Esophagus squamous epithelium (tissue), 5 donors: ENCODE measurements around the gene FBXW4. TPM values are rescaled to one million over a fixed set of nuclear protein-coding genes. Genes with fewer than 3 reads are reported as not detected.

ENCODE experiments used
- DNase-seq: peaks from one replicate; lab custom pipeline; 2025; lab: John Stamatoyannopoulos, UW
- H3K27ac ChIP-seq, 4 donors: fragments of 200-600 bp; sonication (generic); one replicate each; pipeline ENCODE4 v1.5.1; 2016 to 2019; ENCODE audit warnings: mild to moderate bottlenecking in 1 of 4
- H3K27me3 ChIP-seq, 4 donors: fragments of 200-600 bp; sonication (generic); 1 replicate in 3 of 4; 2 replicates in 1 of 4; pipeline versions ENCODE4 v1.5.1 to v1.6.0; 2017 to 2021; ENCODE audit warnings: antibody characterized with exemption in 1 of 4
- H3K36me3 ChIP-seq, 3 donors: fragments of 200-600 bp; sonication (generic); one replicate each; pipeline ENCODE4 v1.5.1; 2016 to 2019
- H3K4me1 ChIP-seq, 3 donors: fragments of 200-600 bp; sonication (generic); one replicate each; pipeline ENCODE4 v1.5.1; 2017 to 2019
- H3K4me3 ChIP-seq, 4 donors: fragments of 200-600 bp; sonication (generic); 1 replicate in 3 of 4; 2 replicates in 1 of 4; pipeline ENCODE4 v1.5.1; 2016 to 2019; ENCODE audit warnings: mild to moderate bottlenecking in 2 of 4, moderate library complexity in 1 of 4
- H3K9me3 ChIP-seq, 3 donors: fragments of 200-600 bp; sonication (generic); one replicate each; pipeline ENCODE4 v1.5.1; 2016 to 2019
- CTCF ChIP-seq, 6 experiments: fragments of 450-650 bp in 4 of 6; fragments of 200-600 bp in 2 of 6; sonication (generic) in 2 of 6; IDR thresholded peaks; one replicate each; pipeline ENCODE4 v1.5.1; 2016 to 2019; ENCODE audit warnings: antibody characterized with exemption in 6 of 6, mild to moderate bottlenecking in 4 of 6, moderate library complexity in 4 of 6
- POLR2A ChIP-seq, 4 donors: fragments of 450-650 bp; IDR thresholded peaks; one replicate each; pipeline ENCODE4 v1.6.1; 2017; ENCODE audit warnings: antibody characterized with exemption in 4 of 4, mild to moderate bottlenecking in 4 of 4, moderate library complexity in 3 of 4
- WGBS, 2 donors: methylation state at CpG; one replicate each; pipeline ENCODE4 v1.1.5; 2018; 5-methylcytosine and 5-hydroxymethylcytosine counted together
- intact Hi-C: fragments of 100-400 bp; cut with DNase I; formaldehyde crosslinking; loops from one replicate; pipeline ENCODE4 v1.15.0; 2022
- total RNA-seq, 4 donors: library from RNA; depleted of rRNA; stranded (reverse); fragments of >200 nt; gene quantifications; one replicate each; pipeline ENCODE4 v1.1.0, GENCODE V29; 2016
- donor health status: DM: yes; HTN: yes; CAD: no.

The FBXW4 gene
- total RNA-seq, 4 donors from 2014 or later, result 26.4 to 85.3 (median 44.0) TPM

DNA sequence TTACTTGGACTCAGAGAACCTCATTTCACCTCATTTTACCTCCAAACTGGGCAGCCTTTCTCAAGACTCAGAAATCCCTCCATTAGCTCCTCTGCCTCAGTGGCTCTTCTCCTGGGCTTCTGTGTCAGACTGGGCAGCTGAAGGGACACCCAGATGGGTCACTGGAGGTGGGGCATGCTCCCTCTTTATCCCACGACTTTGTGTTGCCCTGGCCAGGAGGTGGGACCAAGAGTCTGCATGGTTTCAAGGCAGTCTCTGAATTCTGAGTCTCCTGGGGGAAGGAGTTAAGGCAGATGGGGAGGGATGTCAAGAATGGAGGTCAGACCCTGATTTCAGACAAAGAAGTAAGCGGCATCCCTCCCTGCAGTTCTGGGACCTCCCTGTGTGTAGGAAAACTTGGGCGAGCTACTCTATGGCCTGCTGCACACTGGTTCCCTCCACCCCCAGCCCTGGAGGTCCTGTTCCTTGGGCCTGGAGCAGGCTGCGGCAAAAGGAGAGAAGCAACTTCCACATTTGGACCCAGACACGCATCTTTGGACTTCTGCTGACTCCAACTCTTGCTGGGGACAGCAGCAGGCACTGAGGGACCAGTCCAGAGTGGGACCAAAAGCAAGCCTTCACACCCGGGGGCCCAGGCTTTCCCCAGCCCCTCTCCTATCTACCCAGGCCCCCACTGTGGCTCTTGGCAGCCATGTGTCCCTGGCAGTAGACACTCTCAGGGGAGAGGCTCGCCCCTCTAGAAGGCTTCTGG is 117.7 kb downstream of the FBXW4 start:
- Histone ChIP-seq H3K27me3 (no peaks in the 10 kb centered on the region), H3K36me3 (peaks cover 0 to 57% (median 12%) of the 10 kb centered on the region in 3 donors), H3K9me3 (peaks cover 0 to 12% (median 7%) of the 10 kb centered on the region in 3 donors), H3K4me1 (no peaks in the 10 kb centered on the region), H3K27ac (no peak overlapping the region), H3K4me3 (no peak overlapping the region)
- TF ChIP-seq POLR2A (IDR thresholded peaks at IDR 0.05) (no peak), CTCF (IDR thresholded peaks at IDR 0.05) (no peak)
- no peak for DNase-seq
- 93 to 96% methylated on average over 2 to 5 of the region's 7 CpGs for WGBS, 2 donors
- intact Hi-C loops, result loop anchor here (10.0 kb wide), 1 partner anchor 282 kb away; no protein-coding TSS in a partner anchor

DNA sequence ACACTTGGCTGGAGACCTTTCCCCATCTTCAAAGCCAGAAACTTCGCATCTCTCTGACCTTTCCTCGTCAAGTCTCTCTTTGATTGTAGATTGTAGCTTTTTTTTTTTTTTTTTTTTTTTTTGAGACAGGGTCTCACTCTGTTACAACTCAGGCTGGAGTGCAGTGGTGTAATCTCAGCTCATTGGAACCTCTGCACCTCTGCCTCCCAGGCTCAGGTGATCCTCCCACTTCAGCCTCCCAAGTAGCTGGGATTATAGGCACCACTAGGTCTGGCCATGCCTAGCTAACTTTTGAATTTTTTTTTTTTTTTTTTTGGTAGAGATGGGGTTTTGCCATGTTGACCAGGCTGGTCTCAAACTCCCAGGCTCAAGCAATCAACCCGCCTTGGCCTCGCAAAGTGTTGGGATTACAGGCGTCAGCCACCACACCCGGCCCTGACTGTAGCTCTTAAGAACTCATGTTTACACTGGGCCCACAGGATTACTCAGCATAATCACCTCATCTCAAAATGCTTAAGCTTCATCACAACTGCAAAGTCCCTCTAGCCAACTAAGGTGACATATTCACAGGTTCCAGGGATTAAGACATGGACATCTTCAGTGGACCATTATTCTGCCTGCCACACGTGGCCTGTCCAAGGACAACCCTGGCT is 118.6 kb downstream of the FBXW4 start:
- H3K9me3 ChIP-seq, result peaks cover 0 to 12% (median 7%) of the 10 kb centered on the region in 3 donors
- WGBS, 2 donors, result 83 to 88% methylated on average over 6 of the region's 7 CpGs
- no peak overlapping the region for H3K27ac ChIP-seq
- no peaks in the 10 kb centered on the region for H3K4me1 ChIP-seq
- DNase-seq, result no peak
- H3K4me3 ChIP-seq, result no peak overlapping the region
- TF ChIP-seq CTCF (IDR thresholded peaks at IDR 0.05), result no peak
- no peak for TF ChIP-seq POLR2A (IDR thresholded peaks at IDR 0.05)
- peaks cover 0 to 1% (median 0%) of the 10 kb centered on the region in 4 donors for H3K27me3 ChIP-seq
- intact Hi-C loops, result loop anchor here (10.0 kb wide), 1 partner anchor 282 kb away; no protein-coding TSS in a partner anchor
- peaks cover 0 to 47% (median 12%) of the 10 kb centered on the region in 3 donors for H3K36me3 ChIP-seq

GRCh38 chr10:101575580-101576210 is 119.3 kb downstream of the FBXW4 start:
- 78 to 79% methylated on average over 4 to 7 of the region's 7 CpGs for WGBS, 2 donors
- Histone ChIP-seq H3K36me3 (peaks cover 0 to 41% (median 12%) of the 10 kb centered on the region in 3 donors), H3K27ac (no peak overlapping the region), H3K4me1 (peaks cover 4 to 5% (median 5%) of the 10 kb centered on the region in 3 donors), H3K27me3 (peaks cover 0 to 8% (median 0%) of the 10 kb centered on the region in 4 donors), H3K4me3 (no peak overlapping the region), H3K9me3 (peaks cover 0 to 12% (median 7%) of the 10 kb centered on the region in 3 donors)
- intact Hi-C loops, result loop anchor here (10.0 kb wide), 1 partner anchor 281 kb away; no protein-coding TSS in a partner anchor
- no peak for DNase-seq
- no peak for TF ChIP-seq POLR2A (IDR thresholded peaks at IDR 0.05)
- TF ChIP-seq CTCF (IDR thresholded peaks at IDR 0.05), result no peak

- Histone ChIP-seq H3K9me3 (peaks cover 0 to 12% (median 7%) of the 10 kb centered on the region in 3 donors), H3K4me3 (no peak overlapping the region), H3K27me3 (peaks cover 0 to 14% (median 0%) of the 10 kb centered on the region in 4 donors), H3K4me1 (peaks cover 8 to 10% (median 10%) of the 10 kb centered on the region in 3 donors), H3K36me3 (peaks cover 0 to 34% (median 9%) of the 10 kb centered on the region in 3 donors), H3K27ac (no peak overlapping the region)
- no peak for DNase-seq
- no peak for TF ChIP-seq CTCF (IDR thresholded peaks at IDR 0.05)
- TF ChIP-seq POLR2A (IDR thresholded peaks at IDR 0.05), result no peak
- WGBS, 2 donors, result 83 to 90% methylated on average over 2 of the region's 3 CpGs
- intact Hi-C loops, result loop anchor here (10.0 kb wide), 1 partner anchor 280 kb away; no protein-coding TSS in a partner anchor
Measured at GRCh38 chr10:101575091-101575490, 119.9 kb downstream of the FBXW4 start.
